GM18519 (cell line): ENCODE results near the gene CD28.
"Not testable (repeated sequence)": the region's sequence is repeated elsewhere in the genome, so short reads cannot be mapped to it uniquely, and the experiment has no call there.

ENCODE experiments used
- ATAC-seq: cut with Tn5 transposase; IDR thresholded peaks from one replicate; pipeline ENCODE4 v1.9.1; 2021; ENCODE audit warnings: mild to moderate bottlenecking, moderate library complexity; ENCODE audit not compliant: unreplicated experiment, low FRiP score

The CD28 gene

DNA sequence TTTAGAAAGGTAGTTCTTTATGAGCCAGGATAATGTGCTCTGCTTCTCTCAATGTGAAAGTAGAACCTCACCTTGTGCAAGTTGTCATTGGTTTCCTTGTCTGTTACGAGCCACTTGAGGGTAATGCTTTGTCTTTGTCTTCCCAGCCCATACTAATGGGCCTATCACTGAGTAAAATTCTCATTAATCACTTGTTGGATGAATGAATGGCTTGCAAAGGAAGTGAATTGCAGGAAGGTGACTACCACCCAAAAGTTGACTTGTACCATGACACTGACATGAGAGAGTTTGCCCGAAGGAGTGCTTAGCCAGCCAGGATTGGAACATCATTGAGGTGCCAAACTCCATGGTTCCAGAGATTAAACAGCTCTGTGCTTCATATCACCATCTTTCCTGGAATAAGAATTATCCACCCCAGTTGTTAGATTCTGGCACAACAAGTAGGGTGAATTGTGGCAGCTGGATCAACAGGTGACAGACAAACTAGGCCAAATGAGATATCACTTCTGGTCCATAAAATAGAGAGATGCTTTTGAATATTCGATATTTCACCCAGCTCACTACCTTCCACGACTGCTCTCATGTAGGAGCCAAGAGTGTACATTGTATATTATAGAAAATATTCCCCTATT is 20.5 kb upstream of the CD28 start:
- no peak for ATAC-seq

GRCh38 chr2:203687165-203687564 is 19.3 kb upstream of the CD28 start:
- ATAC-seq: no peak

DNA sequence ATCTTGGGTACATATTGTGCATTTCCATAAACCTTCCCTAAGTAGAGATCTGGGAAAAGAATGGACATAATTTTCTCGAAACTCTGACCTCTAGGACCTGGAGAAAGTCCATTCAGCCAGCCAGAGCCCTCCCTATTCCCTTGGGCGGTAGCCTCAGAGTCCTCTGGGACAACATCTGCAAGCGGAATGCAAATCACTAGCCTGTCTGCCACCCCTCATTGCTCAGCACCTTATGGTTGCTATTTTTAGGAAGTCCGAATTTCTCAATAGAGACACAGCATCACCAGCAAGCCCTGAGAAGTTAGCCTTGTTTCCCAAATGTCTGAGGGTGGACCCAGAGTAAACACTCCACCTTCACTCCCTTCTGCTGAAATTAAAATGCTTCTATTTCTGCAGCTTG is 17.6 kb upstream of the CD28 start:
- peak; percentile 48 for ATAC-seq

- no peak for ATAC-seq
Measured at GRCh38 chr2:203689426-203690116, 16.9 kb upstream of the CD28 start.

GRCh38 chr2:203690117-203690431 is 16.4 kb upstream of the CD28 start:
- ATAC-seq: no peak

- ATAC-seq: no peak
Measured at GRCh38 chr2:203690441-203691047, 15.9 kb upstream of the CD28 start.

GRCh38 chr2:203691149-203691548 is 15.3 kb upstream of the CD28 start:
- no peak for ATAC-seq

DNA sequence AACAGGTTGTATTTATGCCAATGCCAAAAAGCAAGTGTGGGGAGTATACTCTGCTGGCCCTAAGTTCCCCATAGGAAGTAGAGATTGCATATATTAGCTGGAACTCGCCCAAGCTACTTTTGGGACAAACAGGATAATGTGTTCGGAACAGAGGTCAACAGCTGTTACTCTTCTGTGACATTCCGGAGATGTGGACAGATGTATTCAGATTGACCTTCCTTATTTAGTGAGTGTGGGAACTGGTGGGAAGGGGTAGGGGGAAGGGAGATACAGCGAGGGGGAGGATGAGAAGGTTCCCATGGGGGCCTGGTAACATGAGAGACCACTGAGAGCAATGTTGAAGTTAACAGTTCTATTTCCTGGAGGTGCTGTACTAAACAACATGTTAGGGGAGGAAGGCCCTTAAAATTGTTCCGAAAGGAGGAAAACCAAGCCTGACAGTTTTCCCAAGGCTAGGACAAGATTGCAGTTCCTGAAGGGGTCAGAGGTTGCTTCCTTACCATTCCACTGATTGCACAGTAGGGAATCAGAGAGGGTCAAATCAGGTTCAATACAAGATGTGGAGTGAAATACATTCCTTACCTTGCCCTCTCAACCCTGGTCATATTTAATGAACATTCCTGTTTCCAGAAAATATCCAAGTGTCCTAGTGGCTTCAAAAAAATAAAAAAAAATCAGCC is 14.3 kb upstream of the CD28 start:
- no peak for ATAC-seq

GRCh38 chr2:203693242-203693879 is 13.1 kb upstream of the CD28 start:
- ATAC-seq: no peak

DNA sequence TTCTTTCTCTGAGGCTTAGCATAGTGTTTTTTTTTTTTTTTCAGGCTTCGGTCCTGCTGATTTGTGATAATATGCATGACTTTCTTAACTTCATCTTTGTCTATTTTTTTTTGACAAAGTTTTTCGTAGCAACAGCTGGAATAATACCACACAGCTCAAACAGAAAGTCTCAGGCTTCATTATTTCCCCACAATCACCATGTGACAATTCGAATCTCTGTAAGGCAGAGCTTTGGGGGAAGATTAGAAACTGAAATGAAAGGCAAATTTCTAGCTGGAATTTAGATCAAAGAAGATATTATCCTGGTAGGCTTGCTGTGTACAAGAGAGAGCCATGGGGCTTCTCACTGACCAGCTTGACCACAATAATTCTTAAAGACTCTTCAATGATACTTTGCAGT is 12.2 kb upstream of the CD28 start:
- ATAC-seq: no peak

- no peak for ATAC-seq
Measured at GRCh38 chr2:203697190-203697589, 9.2 kb upstream of the CD28 start.

DNA sequence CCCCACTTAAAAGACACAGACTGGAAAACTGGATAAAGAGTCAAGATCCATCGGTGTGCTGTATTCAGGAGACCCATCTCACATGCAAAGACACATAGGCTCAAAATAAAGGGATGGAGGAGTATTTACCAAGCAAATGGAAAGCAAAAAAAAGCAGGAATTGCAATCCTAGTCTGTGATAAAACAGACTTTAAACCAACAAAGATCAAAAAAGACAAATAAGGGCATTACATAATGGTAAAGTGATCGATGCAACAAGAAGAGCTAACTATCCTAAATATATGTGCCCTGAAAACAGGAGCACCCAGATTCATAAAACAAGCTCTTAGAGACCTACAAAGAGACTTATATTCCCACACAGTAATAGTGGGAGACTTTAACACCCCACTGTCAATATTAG is 8.7 kb upstream of the CD28 start:
- not testable (repeated sequence) for ATAC-seq

DNA sequence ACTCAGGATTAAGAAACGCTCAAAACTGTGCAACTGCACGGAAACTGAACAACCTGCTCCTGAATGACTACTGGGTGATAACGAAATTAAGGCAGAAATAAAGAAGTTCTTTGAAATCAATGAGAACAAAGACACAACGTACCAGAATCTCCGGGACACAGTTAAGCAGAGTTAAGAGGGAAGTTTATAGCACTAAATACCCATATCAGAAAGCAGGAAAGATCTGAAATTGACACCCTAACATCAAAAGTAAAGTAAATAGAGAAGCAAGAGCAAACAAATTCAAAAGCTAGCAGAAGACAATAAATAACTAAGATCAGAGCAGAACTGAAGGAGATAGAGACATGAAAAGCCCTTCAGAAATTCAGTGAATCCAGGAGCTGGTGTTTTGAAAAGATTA is 8.0 kb upstream of the CD28 start:
- ATAC-seq: not testable (repeated sequence)

DNA sequence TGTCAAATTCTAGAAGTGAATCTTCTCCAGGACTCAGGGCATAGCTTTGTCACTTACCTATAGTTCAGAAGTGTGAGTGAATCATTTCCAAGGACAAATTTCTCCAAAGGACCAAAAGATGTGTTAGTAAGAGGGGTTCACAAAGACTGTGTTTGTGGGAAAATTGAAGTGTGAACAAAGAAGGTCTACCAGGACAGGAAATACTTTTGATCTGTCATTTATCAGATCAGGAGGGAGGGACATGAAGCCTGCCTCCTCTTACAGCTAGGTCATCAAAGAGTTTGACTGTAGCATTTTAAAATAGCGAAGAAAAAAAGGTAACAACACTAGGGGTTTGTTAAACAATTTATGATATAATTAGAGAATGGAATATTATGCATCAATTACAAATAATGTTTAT is 2.0 kb upstream of the CD28 start:
- no peak for ATAC-seq

- no peak for ATAC-seq
Measured at GRCh38 chr2:203705178-203705577, 1.3 kb upstream of the CD28 start.

DNA sequence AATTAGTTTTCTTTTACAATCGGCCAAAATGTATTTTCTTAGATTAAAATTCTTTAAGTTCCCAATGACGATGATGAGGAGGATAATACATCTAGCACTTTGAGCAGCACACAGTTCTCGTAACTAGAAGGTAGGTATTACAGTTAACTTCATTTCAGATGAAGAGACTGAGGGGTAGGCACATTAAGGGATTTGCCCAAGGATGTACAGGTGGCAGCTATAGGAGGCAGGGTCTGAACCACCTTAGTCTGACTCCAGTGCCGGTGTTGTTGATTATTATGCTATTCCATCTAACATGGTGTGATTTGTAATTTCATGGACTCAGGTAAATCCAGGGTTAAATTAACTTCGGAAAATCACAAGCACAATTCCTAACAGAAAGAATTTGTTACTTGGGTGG is 1.1 kb downstream of the CD28 start:
- no peak for ATAC-seq

GRCh38 chr2:203708846-203709396 is 2.5 kb downstream of the CD28 start:
- ATAC-seq: no peak

GRCh38 chr2:203709416-203710040 is 3.1 kb downstream of the CD28 start:
- ATAC-seq: no peak

GRCh38 chr2:203710226-203710625 is 3.8 kb downstream of the CD28 start:
- ATAC-seq: no peak

- no peak for ATAC-seq
Measured at GRCh38 chr2:203710952-203711351, 4.5 kb downstream of the CD28 start.
